ENCODE results near the gene GPR135.

GPR135 gene

DNA sequence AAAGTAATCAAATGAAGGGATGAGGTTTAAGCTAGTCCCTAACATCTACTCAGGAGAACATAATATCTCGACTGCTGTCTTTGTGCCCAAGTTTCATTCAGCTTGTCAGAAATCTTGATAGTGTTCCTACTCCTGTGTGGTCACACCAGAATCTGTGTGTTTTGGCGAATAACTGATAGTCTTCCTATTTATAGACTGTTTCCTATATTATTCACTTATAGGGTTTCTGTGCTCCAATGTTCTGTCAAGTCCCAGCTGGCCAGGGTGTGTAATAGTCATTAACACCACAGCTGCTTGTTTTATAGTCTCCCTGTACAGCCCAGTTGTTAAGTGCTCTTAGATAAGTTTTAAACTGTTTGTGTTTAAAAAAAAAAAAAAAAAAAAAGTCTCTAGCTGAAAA, 45.9 kb downstream of the GPR135 start:
- DNase-seq = no peak

DNA sequence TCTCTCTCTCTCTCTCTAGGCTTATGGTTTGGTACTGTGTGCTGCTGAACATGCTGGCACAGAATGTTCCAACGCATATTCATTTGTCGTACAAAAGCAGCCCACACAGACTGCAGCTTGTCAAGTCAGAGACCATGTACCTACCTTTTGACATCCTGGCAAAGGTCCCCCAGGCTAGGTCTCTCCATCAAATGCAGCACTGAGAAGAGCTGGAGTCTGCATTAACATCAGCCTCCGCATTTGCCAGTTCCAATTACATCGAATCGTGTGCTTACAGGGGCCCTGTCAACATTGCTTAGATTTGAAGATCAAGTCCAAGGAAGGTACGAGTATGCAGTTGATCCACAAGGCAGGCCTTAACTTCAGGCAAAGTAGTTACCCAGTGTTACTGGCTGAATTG, 47.9 kb downstream of the GPR135 start:
- no peak for DNase-seq

DNA sequence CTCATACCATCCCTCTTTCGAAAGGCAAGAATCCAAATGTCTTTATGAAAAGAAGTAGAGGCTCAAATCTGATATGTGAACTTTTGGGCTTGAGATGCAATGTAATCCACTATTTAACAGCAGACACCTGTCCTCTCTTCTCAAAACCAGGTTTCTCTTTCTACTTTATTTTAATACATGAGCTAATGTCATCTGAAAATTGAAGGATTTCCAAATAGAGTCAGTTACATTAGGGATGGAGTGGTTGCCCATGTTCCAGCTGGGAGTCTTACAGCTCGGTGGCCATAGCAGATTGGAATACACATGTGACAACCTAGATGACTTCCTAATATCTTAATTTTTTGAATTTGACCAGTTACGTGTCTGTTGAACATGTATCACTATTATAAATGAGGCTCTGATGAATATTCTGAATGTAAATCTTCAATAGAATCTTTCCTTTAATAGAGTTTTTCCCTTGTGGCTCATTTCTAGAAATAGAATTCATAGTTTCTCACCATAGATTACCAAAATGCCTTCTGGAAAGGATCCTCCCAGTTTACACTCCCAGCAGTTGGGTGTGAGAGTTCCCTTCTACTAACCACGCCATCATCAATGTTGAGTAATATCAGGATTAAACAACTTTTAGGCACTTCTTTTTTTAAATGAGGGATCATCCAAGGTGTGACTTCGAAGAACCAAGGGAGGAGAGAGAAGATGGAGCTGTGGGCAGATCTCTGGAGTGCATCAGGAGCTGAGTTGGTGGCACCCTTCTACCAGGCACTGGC, 49.2 kb downstream of the GPR135 start:
- no peak for DNase-seq

Data from activated CD4-positive, alpha-beta T cell treated with anti-CD3 and anti-CD28 coated beads, Interleukin-2, amount 50 U/mL, for 16 hours (primary cell).